ENCODE results near the gene RAD51B.

GRCh38 chr14:68586896-68587751, 767.5 kb downstream of the RAD51B start:
- TF ChIP-seq SUZ12 (IDR thresholded peaks at IDR 0.05; ENCODE audit: extremely low read depth, insufficient read depth, insufficient read length), result no peak
- no peak for TF ChIP-seq YY1 (IDR thresholded peaks at IDR 0.05; ENCODE audit: insufficient read depth, insufficient read length)
